ENCODE data around the gene CD300LG. TPM values are rescaled to one million over a fixed set of nuclear protein-coding genes. Genes with fewer than 3 reads are reported as not detected.
A peak's percentile ranks its signal among the peaks of the same experiment; 100 is the strongest.

Gene CD300LG
- total and polyA plus RNA-seq, 8 donors: 0.29 to 3.7 (median 0.92) TPM; not detected in 1

DNA sequence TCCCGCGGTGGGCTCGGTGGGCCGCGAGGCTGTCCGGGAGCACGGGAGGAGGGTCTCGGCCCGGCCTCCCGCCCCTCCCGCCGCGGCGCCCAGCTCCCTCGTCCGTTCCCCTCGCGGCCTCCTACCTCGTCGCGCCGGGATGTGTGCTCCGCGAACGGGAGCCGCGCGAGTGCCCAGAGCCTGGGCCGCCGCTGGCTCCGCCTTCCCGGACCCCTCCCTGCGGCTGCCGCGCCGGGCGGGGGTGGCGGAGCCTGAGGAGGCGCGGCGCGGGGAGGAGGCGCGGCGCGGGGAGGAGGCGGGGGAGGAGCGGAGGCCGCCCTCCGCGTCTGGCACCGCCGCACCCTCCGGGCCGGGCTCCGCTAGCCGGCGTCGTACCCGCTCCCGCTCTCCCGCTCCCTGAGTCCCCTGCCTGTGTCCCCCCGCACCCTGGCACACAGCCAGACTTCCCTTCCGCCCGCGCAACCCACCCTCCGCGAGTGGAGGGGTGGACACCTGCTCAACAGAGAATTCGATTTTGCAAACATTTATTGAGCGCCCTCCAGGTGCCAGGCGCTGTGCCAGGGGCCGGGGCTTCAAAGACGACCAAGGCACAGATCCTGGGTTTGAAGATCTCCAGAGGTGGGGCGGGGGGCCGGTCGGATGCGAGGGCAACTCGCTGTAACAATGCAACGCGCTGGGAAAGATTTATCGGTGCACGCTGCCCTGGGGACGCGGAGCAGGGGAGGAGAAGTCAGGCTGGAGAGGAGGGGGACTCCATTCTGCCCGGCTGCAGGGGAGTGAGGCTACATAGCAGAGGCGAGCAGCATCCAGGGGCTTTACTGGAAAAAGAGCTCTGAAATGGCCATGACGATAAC is 13.8 kb upstream of the CD300LG start, which contains the start of gene MPP3:
MPP3 (minus strand) TSS at position 171 of the 854 bp plus-strand sequence. CDS start 1,240 bp downstream, outside the sequence.
- peak in 2 of 3 donors; percentile 62 to 74 for TF ChIP-seq POLR2AphosphoS5 (IDR thresholded peaks at IDR 0.05)
- TF ChIP-seq, protein P1, sequence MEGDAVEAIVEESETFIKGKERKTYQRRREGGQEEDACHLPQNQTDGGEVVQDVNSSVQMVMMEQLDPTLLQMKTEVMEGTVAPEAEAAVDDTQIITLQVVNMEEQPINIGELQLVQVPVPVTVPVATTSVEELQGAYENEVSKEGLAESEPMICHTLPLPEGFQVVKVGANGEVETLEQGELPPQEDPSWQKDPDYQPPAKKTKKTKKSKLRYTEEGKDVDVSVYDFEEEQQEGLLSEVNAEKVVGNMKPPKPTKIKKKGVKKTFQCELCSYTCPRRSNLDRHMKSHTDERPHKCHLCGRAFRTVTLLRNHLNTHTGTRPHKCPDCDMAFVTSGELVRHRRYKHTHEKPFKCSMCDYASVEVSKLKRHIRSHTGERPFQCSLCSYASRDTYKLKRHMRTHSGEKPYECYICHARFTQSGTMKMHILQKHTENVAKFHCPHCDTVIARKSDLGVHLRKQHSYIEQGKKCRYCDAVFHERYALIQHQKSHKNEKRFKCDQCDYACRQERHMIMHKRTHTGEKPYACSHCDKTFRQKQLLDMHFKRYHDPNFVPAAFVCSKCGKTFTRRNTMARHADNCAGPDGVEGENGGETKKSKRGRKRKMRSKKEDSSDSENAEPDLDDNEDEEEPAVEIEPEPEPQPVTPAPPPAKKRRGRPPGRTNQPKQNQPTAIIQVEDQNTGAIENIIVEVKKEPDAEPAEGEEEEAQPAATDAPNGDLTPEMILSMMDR (IDR thresholded peaks at IDR 0.05): no peak
- Histone ChIP-seq H3K9me3 (no peaks in the 10 kb centered on the region), H3K4me1 (peaks cover 16 to 35% (median 20%) of the 10 kb centered on the region in 4 donors), H3K27me3 (peaks cover 0 to 24% (median 0%) of the 10 kb centered on the region in 3 donors), H3K27ac (peak within 1 kb of the TSS; percentile 69 to 83 (median 76)), H3K36me3 (peaks cover 0 to 34% (median 21%) of the 10 kb centered on the region in 4 donors), H3K4me3 (peak within 1 kb of the TSS; percentile 66 to 89 (median 84))
- peak; percentile 78 to 94 for DNase-seq
- intact Hi-C loops (cut with DNase I; ENCODE audit: low total_unique reads): no loop called here
- 1 to 4% (median 3%) methylated on average over 31 to 74 of the region's 87 CpGs for WGBS, 5 donors

DNA sequence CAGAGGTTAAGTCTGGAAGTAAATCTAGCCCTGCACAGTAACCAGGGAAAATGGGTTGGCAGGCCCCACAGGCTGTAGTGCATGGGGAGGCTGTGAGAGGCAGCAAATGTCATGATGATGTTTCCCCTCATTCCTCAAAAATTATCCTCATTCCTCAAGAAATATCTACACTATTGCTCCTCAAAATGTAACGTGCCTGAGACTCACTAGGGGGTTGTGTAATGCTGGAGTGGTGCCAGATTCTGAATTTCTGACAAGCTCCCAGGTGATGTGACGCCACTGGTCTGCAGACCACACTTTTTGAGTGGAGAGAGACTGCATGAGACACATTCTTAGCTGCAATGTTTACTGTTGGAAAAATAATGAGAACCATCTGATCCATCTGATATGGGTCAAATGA is 12.9 kb upstream of the CD300LG start:
- peak in 1 of 2 donors; percentile 47 for DNase-seq
- Histone ChIP-seq H3K9me3 (no peaks in the 10 kb centered on the region), H3K27me3 (peaks cover 0 to 24% (median 0%) of the 10 kb centered on the region in 3 donors), H3K4me1 (peaks cover 16 to 35% (median 20%) of the 10 kb centered on the region in 4 donors), H3K4me3 (no peak overlapping the region), H3K27ac (no peak overlapping the region), H3K36me3 (peaks cover 0 to 25% (median 15%) of the 10 kb centered on the region in 4 donors)
- intact Hi-C loops (cut with DNase I; ENCODE audit: low total_unique reads): no loop called here
- no peak for TF ChIP-seq POLR2A (IDR thresholded peaks at IDR 0.05)
- TF ChIP-seq EP300 (IDR thresholded peaks at IDR 0.05): no peak
- no peak for TF ChIP-seq POLR2AphosphoS5 (IDR thresholded peaks at IDR 0.05)
- 52 to 70% (median 58%) methylated on average over 2 of the region's 2 CpGs for WGBS, 5 donors

DNA sequence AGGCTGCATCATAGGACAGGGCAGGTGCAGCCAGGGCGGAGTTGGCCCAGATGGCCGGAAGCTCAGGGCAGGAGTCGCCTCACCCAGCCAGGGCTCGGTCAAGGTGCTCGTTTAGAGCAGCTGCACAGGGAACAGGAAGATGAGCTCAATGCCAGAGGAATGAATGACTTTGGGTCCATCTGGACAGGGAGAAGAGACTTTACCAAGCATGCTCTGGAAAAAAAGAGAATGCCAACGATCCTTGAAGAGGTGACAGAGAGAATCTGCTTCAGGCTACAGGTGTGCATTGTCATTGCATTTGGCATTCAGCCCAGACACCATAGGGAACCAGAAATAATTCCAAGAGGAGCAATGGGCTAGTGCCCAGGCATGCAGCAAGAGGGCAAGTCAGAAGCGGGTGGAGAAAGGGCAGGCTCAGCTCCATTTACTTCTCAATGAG is 7.3 kb upstream of the CD300LG start:
- 17 to 28% (median 23%) methylated on average over 7 of the region's 7 CpGs for WGBS, 5 donors

DNA sequence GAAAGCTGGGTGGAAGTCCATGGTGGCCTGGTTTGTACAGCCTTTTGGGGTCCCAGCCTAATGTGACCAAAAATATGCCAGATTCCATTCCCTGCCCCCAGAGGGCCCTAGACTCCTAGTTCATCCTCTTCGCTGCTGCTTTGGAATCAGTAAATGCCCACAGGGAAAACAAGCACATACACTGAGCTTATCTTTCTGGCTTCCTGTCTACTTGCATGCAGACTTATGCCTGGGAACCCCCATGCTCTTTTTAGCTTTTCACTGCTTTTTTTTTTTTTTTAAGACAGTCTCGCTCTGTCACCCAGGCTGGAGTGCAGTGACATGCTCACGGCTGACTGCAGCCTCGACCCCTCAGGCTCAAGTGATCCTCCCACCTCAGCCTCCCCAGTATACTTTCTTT is 6.2 kb upstream of the CD300LG start:
- TF ChIP-seq, protein P1 (IDR thresholded peaks at IDR 0.05): no peak
- TF ChIP-seq POLR2A (IDR thresholded peaks at IDR 0.05) (no peak), POLR2AphosphoS5 (IDR thresholded peaks at IDR 0.05) (no peak), EP300 (IDR thresholded peaks at IDR 0.05) (no peak)
- intact Hi-C loops (cut with DNase I; ENCODE audit: low total_unique reads): no loop called here
- no peak overlapping the region for H3K4me3 ChIP-seq
- peak in 1 of 2 donors; percentile 36 for DNase-seq
- WGBS, 5 donors: 42 to 53% (median 45%) methylated on average over 4 of the region's 4 CpGs
- H3K27me3 ChIP-seq: peaks cover 0 to 5% (median 0%) of the 10 kb centered on the region in 3 donors
- H3K27ac ChIP-seq: no peak overlapping the region
- no peaks in the 10 kb centered on the region for H3K9me3 ChIP-seq
- peaks cover 0 to 17% (median 10%) of the 10 kb centered on the region in 4 donors for H3K4me1 ChIP-seq
- no peaks in the 10 kb centered on the region for H3K36me3 ChIP-seq

More for the DNA sequence above, 7.3 kb upstream of the CD300LG start:
- Histone ChIP-seq H3K36me3 (no peaks in the 10 kb centered on the region), H3K4me1 (peaks cover 0 to 16% (median 9%) of the 10 kb centered on the region in 4 donors), H3K9me3 (no peaks in the 10 kb centered on the region), H3K27ac (peak overlapping the region in 2 of 5 donors; percentile 13 to 46), H3K4me3 (no peak overlapping the region), H3K27me3 (peaks cover 0 to 5% (median 0%) of the 10 kb centered on the region in 3 donors)
- intact Hi-C loops (cut with DNase I; ENCODE audit: low total_unique reads): no loop called here
- TF ChIP-seq POLR2AphosphoS5 (IDR thresholded peaks at IDR 0.05): peak in 1 of 3 donors; percentile 6
- TF ChIP-seq EP300 (IDR thresholded peaks at IDR 0.05): no peak
- TF ChIP-seq, protein P1 (IDR thresholded peaks at IDR 0.05): no peak
- peak in 1 of 2 donors; percentile 74 for DNase-seq

Data from stomach (tissue), 9 donors.